Measurements from ENCODE around the gene R3HDML. TPM values are rescaled to one million over a fixed set of nuclear protein-coding genes. Genes with fewer than 3 reads are reported as not detected.

The R3HDML gene
- total and polyA plus RNA-seq, 10 of the 15 experiments (the other 5 are each of a cell fraction or from before 2014, with no cell fraction given), result not detected

DNA sequence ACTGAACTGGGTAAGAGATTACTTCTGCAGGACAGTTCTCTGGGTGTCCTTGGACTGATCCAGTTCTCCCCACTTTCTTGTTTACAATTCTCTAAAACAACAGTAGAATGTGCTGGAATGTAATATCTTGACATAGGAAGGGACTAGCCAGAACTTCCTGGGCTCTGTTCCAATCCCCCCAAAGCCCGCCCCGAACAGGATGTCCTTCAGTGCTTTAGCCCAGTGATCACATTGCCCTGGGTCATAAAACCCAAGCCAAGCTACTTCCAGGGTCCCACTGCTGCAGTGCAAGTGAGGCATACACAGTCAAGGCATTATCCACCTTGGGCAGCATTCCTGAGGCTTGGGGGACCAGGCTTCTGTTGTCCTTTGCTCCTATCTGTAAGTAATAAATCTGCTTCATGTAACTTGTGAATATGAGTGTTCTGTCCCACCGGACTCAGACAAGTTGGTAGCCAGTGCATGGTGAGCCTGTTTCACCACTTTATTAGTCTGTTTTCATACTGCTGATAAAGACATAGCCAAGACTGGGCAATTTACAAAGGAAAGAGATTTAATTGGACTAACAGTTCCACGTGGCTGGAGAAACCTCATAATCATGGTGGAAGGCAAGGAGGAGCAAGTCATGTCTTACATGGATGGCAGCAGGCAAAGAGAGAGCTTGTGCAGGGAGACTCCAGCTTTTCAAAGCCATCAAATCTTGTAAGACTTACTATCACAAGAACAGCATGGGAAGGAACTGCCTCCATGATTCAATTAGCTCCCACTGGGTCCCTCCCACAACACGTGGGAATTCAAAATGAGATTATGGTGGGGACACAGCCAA lies 49.4 kb upstream of the R3HDML start:
- RAD21 ChIA-PET (ENCODE audit: unreplicated experiment), result no interaction called here
- WGBS (ENCODE audit: insufficient coverage, insufficient replicate concordance, low lambda C conversion rate, missing lambda C conversion rate), result 16% methylated on average over 5 of the region's 5 CpGs
- no peaks in the 10 kb centered on the region for H3K36me3 ChIP-seq (ENCODE audit: control insufficient read depth in 2 of 2, insufficient read depth in 2 of 2, low read length in 1 of 2)
- H3K27ac ChIP-seq (ENCODE audit: control insufficient read depth, insufficient read depth), result no peak overlapping the region
- H3K4me2 ChIP-seq (ENCODE audit: control insufficient read depth, insufficient read depth), result no peak overlapping the region
- H3K27me3 ChIP-seq (replicated peaks in 1 of 2; ENCODE audit: control insufficient read depth in 2 of 2, insufficient read depth in 2 of 2, low read length in 1 of 2), result no peaks in the 10 kb centered on the region; a peak in 1 of 4 replicates
- no peak overlapping the region for H2AFZ ChIP-seq (ENCODE audit: control insufficient read depth, low read depth, low read length)
- no peaks in the 10 kb centered on the region for H4K20me1 ChIP-seq (ENCODE audit: control insufficient read depth, insufficient read depth)
- H3K4me1 ChIP-seq (ENCODE audit: control insufficient read depth, insufficient read depth, low read length), result no peaks in the 10 kb centered on the region
- FAIRE-seq (no peak), DNase-seq (ENCODE audit: low read depth, low spot score) (no peak), ATAC-seq (no peak)
- BruUV-seq (replicated peaks), result no TSS peak
- SMC1A ChIA-PET (ENCODE audit: uncharacterized antibody, unreplicated experiment), result no interaction called here
- H3K9me3 ChIP-seq (replicated peaks; ENCODE audit: control insufficient read depth, insufficient read depth, low read length), result no peaks in the 10 kb centered on the region; the same call in 2 of the 3 replicates
- POLR2A ChIA-PET, result interaction anchor here (0.7 kb wide), 1 partner anchor 193 kb away, joined by 3 read pairs; no protein-coding TSS in a partner anchor
- no peaks in the 10 kb centered on the region for H3K79me2 ChIP-seq (ENCODE audit: control insufficient read depth, insufficient read depth, low read length)
- no peak overlapping the region for H3K4me3 ChIP-seq
- CTCF ChIA-PET, result interaction anchor here (1.3 kb wide), 1 partner anchor 70 kb away, joined by 3 read pairs; no protein-coding TSS in a partner anchor
- no peak for TF ChIP-seq KLF5 (IDR thresholded peaks at IDR 0.05; ENCODE audit: partially characterized antibody)
- TF ChIP-seq, protein P1, sequence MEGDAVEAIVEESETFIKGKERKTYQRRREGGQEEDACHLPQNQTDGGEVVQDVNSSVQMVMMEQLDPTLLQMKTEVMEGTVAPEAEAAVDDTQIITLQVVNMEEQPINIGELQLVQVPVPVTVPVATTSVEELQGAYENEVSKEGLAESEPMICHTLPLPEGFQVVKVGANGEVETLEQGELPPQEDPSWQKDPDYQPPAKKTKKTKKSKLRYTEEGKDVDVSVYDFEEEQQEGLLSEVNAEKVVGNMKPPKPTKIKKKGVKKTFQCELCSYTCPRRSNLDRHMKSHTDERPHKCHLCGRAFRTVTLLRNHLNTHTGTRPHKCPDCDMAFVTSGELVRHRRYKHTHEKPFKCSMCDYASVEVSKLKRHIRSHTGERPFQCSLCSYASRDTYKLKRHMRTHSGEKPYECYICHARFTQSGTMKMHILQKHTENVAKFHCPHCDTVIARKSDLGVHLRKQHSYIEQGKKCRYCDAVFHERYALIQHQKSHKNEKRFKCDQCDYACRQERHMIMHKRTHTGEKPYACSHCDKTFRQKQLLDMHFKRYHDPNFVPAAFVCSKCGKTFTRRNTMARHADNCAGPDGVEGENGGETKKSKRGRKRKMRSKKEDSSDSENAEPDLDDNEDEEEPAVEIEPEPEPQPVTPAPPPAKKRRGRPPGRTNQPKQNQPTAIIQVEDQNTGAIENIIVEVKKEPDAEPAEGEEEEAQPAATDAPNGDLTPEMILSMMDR (IDR thresholded peaks at IDR 0.05 in 2 of 3, conservative IDR thresholded peaks at IDR 0.05 in 1 of 3; ENCODE audit: control insufficient read depth in 2 of 3, extremely low read depth in 1 of 3, insufficient read depth in 1 of 3, low read depth in 3 of 3, low read length in 3 of 3), result no peak
- TF ChIP-seq SIX5 (IDR thresholded peaks at IDR 0.05; ENCODE audit: low read depth, low read length, severe bottlenecking), result no peak
- in situ Hi-C loops (cut with MboI), result no loop called here
- no peak overlapping the region for H3K9ac ChIP-seq (ENCODE audit: control insufficient read depth, insufficient read depth, low read length)
- intact Hi-C loops (cut with micrococcal nuclease; ENCODE audit: unreplicated experiment), result no loop called here

DNA sequence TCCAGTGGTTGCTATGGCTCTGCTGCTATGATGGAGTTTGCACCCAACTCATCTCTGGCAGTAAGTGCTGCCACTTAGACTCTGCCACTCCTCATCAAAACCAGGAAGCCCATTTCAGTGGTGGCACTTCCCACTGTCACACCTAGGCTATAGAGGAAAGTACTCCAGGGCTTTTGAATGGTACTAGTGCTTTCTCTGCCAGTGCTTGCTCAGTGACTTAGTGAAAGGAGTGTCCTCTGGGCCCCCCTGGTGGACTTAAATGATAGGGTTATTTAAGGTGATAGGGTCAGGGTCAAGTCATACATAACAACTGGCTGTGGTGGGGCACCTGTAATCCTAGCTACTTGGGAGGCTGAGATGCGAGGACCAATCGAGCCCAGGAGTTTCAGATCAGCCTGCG lies 48.6 kb upstream of the R3HDML start:
- Histone ChIP-seq H2AFZ (ENCODE audit: control insufficient read depth, low read depth, low read length) (no peak overlapping the region), H3K27me3 (replicated peaks in 1 of 2; ENCODE audit: control insufficient read depth in 2 of 2, insufficient read depth in 2 of 2, low read length in 1 of 2) (no peaks in the 10 kb centered on the region), H3K9me3 (replicated peaks; ENCODE audit: control insufficient read depth, insufficient read depth, low read length) (no peaks in the 10 kb centered on the region; the same call in 2 of the 3 replicates), H3K4me3 (no peak overlapping the region), H4K20me1 (ENCODE audit: control insufficient read depth, insufficient read depth) (no peaks in the 10 kb centered on the region), H3K4me1 (ENCODE audit: control insufficient read depth, insufficient read depth, low read length) (no peaks in the 10 kb centered on the region), H3K4me2 (ENCODE audit: control insufficient read depth, insufficient read depth) (no peak overlapping the region), H3K27ac (ENCODE audit: control insufficient read depth, insufficient read depth) (no peak overlapping the region), H3K9ac (ENCODE audit: control insufficient read depth, insufficient read depth, low read length) (no peak overlapping the region), H3K36me3 (ENCODE audit: control insufficient read depth in 2 of 2, insufficient read depth in 2 of 2, low read length in 1 of 2) (no peaks in the 10 kb centered on the region), H3K79me2 (ENCODE audit: control insufficient read depth, insufficient read depth, low read length) (no peaks in the 10 kb centered on the region)
- SMC1A ChIA-PET (ENCODE audit: uncharacterized antibody, unreplicated experiment), result no interaction called here
- in situ Hi-C loops (cut with MboI), result no loop called here
- CTCF ChIA-PET, result no interaction called here
- no peak for TF ChIP-seq POLR2AphosphoS2 (IDR thresholded peaks at IDR 0.05; ENCODE audit: low read depth, low read length)
- 0 out of 2 replicates have a peak, but pooled peaks have one; percentile 14 for TF ChIP-seq RAD21 (IDR thresholded peaks at IDR 0.05; ENCODE audit: insufficient read depth, low read depth, low read length)
- POLR2A ChIA-PET, result no interaction called here
- DNase-seq (ENCODE audit: low read depth, low spot score) (no peak), ATAC-seq (no peak), FAIRE-seq (no peak)
- intact Hi-C loops (cut with micrococcal nuclease; ENCODE audit: unreplicated experiment), result no loop called here
- BruUV-seq (replicated peaks), result no TSS peak
- 50% methylated on average over 3 of the region's 3 CpGs for WGBS (ENCODE audit: insufficient coverage, insufficient replicate concordance, low lambda C conversion rate, missing lambda C conversion rate)
- RAD21 ChIA-PET (ENCODE audit: unreplicated experiment), result no interaction called here
